Progenitor cell of endocrine pancreas (in vitro differentiated cells): ENCODE data around the gene MOXD1. TPM values are rescaled to one million over a fixed set of nuclear protein-coding genes. Genes with fewer than 3 reads are reported as not detected.

Experiments used
- DNase-seq: peaks from one replicate; pipeline ENCODE4 v3.0.0; 2021; ENCODE audit warnings: low spot score; ENCODE audit not compliant: unreplicated experiment
- H3K27ac Mint-ChIP-seq: 2 replicates; pipeline ENCODE4 v1.8.0; 2021; ENCODE audit warnings: mild to moderate bottlenecking, moderate library complexity, mixed read lengths
- H3K27me3 Mint-ChIP-seq: 2 replicates; pipeline ENCODE4 v1.8.0; 2021; ENCODE audit warnings: mixed read lengths
- H3K36me3 Mint-ChIP-seq: 2 replicates; pipeline ENCODE4 v1.8.0; 2022; ENCODE audit warnings: mixed read lengths; ENCODE audit not compliant: insufficient read depth
- H3K4me1 Mint-ChIP-seq: 2 replicates; pipeline ENCODE4 v1.8.0; 2021; ENCODE audit warnings: low read depth, mixed read lengths
- H3K4me3 Mint-ChIP-seq: 2 replicates; pipeline ENCODE4 v1.8.0; 2021; ENCODE audit warnings: low read depth, mild to moderate bottlenecking, moderate library complexity, mixed read lengths
- H3K9me3 Mint-ChIP-seq: 2 replicates; pipeline ENCODE4 v1.8.0; 2021; ENCODE audit warnings: low read depth, mixed read lengths
- total RNA-seq: library from RNA; stranded (reverse); gene quantifications from 2 replicates; pipeline ENCODE4 v1.2.1, GENCODE V29; 2021
- TF ChIP-seq, protein P1 (sequence below): fragments of 200-600 bp; sonication (generic); IDR thresholded peaks from one replicate; pipeline ENCODE4 v1.5.0; 2021; ENCODE audit warnings: antibody characterized with exemption, mild to moderate bottlenecking; ENCODE audit not compliant: unreplicated experiment

The MOXD1 gene
- total RNA-seq, 1 donor from 2014 or later = 8.4 TPM

DNA sequence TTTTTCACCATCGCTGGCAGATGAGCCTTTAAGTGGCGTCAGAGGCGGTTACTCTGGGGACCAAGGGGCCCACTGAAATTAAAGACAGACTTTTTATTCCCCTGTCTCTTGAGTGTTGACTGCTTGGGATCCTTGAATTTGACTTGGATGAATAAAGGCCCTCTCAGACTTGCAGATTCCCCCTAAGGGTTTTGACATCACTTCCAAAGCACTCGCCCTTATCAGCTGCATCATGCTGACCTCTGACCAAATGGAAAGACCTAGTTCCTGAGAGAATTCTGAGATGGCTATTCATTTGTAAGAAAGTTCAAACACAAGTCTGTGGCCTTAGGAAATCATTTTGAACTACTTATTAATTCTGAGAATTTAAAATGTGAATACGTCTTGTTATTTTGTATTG is 13.5 kb upstream of the MOXD1 start:
- Mint-ChIP-seq H3K4me3 (no peak overlapping the region), H3K4me1 (peaks cover 4% of the 10 kb centered on the region), H3K9me3 (peaks cover 18% of the 10 kb centered on the region), H3K36me3 (no peaks in the 10 kb centered on the region), H3K27ac (no peak overlapping the region), H3K27me3 (peaks cover 3% of the 10 kb centered on the region)
- DNase-seq = no peak
- TF ChIP-seq, protein P1, sequence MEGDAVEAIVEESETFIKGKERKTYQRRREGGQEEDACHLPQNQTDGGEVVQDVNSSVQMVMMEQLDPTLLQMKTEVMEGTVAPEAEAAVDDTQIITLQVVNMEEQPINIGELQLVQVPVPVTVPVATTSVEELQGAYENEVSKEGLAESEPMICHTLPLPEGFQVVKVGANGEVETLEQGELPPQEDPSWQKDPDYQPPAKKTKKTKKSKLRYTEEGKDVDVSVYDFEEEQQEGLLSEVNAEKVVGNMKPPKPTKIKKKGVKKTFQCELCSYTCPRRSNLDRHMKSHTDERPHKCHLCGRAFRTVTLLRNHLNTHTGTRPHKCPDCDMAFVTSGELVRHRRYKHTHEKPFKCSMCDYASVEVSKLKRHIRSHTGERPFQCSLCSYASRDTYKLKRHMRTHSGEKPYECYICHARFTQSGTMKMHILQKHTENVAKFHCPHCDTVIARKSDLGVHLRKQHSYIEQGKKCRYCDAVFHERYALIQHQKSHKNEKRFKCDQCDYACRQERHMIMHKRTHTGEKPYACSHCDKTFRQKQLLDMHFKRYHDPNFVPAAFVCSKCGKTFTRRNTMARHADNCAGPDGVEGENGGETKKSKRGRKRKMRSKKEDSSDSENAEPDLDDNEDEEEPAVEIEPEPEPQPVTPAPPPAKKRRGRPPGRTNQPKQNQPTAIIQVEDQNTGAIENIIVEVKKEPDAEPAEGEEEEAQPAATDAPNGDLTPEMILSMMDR = no peak

DNA sequence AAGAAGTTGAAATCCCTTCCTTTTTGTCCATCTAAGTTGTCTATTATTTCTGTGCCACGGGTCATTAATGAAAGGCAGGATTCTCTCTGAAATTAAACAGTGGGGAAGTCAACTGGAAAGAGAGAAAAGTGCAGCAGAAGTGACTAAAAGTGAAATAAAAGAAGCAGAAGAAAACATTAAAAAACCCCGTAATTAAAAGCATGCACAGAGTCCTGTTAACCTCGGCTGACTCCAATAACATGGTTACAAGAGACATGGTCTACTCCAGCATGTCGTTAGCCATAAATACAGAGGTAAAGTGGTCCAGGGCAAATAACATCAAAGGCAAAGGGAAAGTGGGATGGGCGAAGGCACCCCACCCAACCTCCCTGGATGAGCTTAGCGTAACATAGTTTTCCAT is 13.0 kb upstream of the MOXD1 start:
- peaks cover 18% of the 10 kb centered on the region for H3K9me3 Mint-ChIP-seq
- H3K27ac Mint-ChIP-seq = no peak overlapping the region
- TF ChIP-seq, protein P1 = no peak
- no peaks in the 10 kb centered on the region for H3K36me3 Mint-ChIP-seq
- no peak for DNase-seq
- no peak overlapping the region for H3K4me3 Mint-ChIP-seq
- peaks cover 3% of the 10 kb centered on the region for H3K27me3 Mint-ChIP-seq
- H3K4me1 Mint-ChIP-seq = peaks cover 4% of the 10 kb centered on the region

DNA sequence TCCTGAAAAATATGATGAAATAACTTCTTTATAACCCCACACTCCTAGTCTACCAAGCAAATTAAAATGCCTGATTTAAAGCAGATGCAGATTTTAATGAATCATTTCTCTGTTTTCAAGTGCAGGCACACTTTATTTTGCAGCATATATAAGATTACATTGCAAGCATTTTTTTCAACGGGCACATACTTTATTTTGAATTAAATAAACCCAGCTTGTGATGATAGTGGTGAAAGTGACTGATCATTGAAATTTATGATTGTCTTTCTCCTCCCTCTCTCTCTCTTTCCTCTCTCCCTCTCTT is 12.2 kb upstream of the MOXD1 start:
- no peak for DNase-seq
- no peak overlapping the region for H3K4me3 Mint-ChIP-seq
- peaks cover 16% of the 10 kb centered on the region for H3K9me3 Mint-ChIP-seq
- peaks cover 3% of the 10 kb centered on the region for H3K27me3 Mint-ChIP-seq
- H3K36me3 Mint-ChIP-seq = no peaks in the 10 kb centered on the region
- H3K4me1 Mint-ChIP-seq = peaks cover 4% of the 10 kb centered on the region
- TF ChIP-seq, protein P1 = no peak
- H3K27ac Mint-ChIP-seq = no peak overlapping the region

DNA sequence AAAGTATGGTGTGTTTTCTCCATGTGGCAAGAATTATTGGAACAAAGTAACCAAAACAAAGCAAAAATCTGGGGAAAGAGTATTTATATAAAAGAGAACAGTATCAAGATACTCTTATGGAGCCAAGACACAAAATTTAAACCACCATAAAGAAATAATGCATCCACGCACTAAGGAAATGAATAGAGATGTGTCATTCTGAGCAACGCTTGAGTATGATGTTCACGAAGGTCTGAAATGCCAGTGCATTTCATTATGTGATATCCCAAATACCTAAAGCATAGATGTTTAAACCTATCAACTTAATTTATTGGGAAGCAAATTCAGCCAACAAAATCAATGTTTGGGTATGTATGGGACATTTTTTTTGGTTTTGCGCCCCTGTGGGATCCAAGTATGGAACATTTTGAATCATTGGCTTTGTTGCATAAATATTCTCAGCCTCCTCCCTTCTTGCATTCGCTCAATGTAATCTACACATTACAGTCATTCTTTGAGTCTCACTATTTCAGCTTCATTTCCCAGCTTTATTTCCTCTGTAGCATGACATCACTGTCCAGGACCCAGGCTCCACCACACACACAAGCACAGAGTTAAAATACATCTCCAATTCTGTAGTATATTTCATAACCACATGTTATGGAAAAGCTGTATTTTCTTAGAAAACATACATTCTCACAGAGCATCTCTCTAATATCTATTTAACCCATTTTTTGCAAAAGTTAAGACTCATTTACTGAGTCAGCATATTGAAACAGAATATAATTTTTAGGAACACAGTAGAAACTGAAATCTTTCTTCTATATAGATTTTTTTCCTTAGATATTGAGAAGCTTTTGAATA is 11.6 kb upstream of the MOXD1 start:
- Mint-ChIP-seq H3K9me3 (peaks cover 15% of the 10 kb centered on the region), H3K4me1 (peaks cover 4% of the 10 kb centered on the region), H3K4me3 (no peak overlapping the region), H3K36me3 (no peaks in the 10 kb centered on the region), H3K27me3 (peaks cover 3% of the 10 kb centered on the region), H3K27ac (no peak overlapping the region)
- no peak for DNase-seq
- TF ChIP-seq, protein P1 = no peak

DNA sequence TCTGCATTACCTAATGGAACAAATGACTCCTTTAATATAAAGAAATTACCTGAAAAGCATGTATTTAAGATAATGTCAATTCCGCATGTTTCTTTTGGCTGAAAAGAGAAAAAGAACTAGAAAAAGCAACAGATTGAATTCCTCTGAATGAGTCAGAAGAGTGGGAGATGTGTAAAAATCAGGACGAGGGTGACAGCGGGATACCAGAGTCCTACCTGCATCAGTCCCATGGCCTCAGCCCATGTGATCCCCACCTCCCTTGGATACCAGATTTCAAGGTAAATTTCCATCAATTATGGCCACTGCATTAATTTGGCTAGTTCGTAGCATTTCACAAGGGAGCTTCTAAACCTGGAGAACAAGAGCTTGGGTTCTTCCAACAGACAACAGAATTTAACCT is 10.0 kb upstream of the MOXD1 start:
- no peaks in the 10 kb centered on the region for H3K36me3 Mint-ChIP-seq
- peaks cover 4% of the 10 kb centered on the region for H3K4me1 Mint-ChIP-seq
- TF ChIP-seq, protein P1 = no peak
- DNase-seq = no peak
- H3K4me3 Mint-ChIP-seq = no peak overlapping the region
- H3K27me3 Mint-ChIP-seq = peaks cover 4% of the 10 kb centered on the region
- no peak overlapping the region for H3K27ac Mint-ChIP-seq
- peaks cover 4% of the 10 kb centered on the region for H3K9me3 Mint-ChIP-seq
